Measurements from ENCODE around the gene DVL2.

The DVL2 gene

DNA sequence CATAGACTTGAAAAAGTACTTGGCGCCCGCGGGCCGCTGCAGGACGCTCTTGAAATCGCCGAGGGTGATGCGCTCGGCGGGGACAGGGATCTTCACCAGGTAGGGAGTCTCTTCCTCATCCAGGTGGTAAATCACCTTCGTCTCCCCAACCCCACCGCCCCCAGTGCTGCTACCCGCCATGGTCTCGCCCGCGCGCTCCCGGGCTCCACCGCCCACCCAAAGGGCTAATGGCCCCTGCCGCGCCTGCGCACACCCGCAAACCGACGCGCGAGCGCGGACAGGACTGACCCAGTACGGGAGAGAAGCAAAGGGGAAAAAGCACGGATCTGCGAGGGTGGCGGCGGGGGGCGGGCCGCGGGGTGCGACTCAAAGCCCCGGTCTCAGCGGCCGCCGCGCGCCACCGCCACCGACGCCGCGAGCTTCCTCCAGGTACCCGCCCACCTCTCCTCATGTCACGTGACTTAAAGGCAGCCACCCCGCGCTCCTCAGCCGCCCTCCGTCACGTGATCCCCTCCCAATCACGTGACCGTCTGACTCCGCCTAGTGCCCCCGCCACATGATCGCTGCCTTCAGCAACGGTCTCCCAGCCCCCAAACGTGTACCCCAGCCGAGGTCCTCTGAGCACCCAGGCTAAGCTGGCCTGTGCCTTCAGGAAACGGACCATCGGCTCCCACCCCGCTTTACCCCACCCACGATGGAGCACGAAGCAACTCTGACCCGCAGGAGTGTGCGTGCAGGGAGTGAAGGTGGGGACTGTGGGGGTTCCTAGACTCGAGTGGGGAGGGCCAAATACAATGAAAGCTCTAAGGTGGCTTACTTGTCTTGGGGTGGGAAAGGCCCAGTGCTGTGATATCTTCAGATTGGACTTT is at the start of gene DVL2 (continued):
- TF ChIP-seq, protein P1, sequence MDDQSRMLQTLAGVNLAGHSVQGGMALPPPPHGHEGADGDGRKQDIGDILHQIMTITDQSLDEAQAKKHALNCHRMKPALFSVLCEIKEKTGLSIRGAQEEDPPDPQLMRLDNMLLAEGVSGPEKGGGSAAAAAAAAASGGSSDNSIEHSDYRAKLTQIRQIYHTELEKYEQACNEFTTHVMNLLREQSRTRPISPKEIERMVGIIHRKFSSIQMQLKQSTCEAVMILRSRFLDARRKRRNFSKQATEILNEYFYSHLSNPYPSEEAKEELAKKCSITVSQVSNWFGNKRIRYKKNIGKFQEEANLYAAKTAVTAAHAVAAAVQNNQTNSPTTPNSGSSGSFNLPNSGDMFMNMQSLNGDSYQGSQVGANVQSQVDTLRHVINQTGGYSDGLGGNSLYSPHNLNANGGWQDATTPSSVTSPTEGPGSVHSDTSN (CRISPR knock-in tag; IDR thresholded peaks at IDR 0.05): peak; percentile 63; the same call in 1 of the 2 replicates
- TF ChIP-seq ZNF768 (tag by site-specific recombination; IDR thresholded peaks at IDR 0.05) (no peak), ZNF157 (tag by site-specific recombination; IDR thresholded peaks at IDR 0.05) (peak; percentile 62; the same call in 1 of the 2 replicates), ZNF133 (tag by site-specific recombination; IDR thresholded peaks at IDR 0.05) (no peak), YY2 (tag by site-specific recombination; IDR thresholded peaks at IDR 0.05) (peak; percentile 56; the same call in 1 of the 2 replicates), HOXD13 (CRISPR knock-in tag; IDR thresholded peaks at IDR 0.05; ENCODE audit: borderline replicate concordance) (no peak), RBAK (tag by site-specific recombination; IDR thresholded peaks at IDR 0.05) (peak; percentile 64; the same call in 1 of the 2 replicates), ZNF560 (tag by site-specific recombination; IDR thresholded peaks at IDR 0.05; ENCODE audit: borderline replicate concordance) (no peak), ZFP37 (tag by site-specific recombination; IDR thresholded peaks at IDR 0.05) (peak; percentile 72; the same call in 1 of the 2 replicates), ZNF184 (tag by site-specific recombination; IDR thresholded peaks at IDR 0.05) (0 out of 2 replicates have a peak, but pooled peaks have one; percentile 24), ZBTB6 (tag by site-specific recombination; IDR thresholded peaks at IDR 0.05) (peak; percentile 74; the same call in 1 of the 2 replicates), ZNF555 (tag by site-specific recombination; conservative IDR thresholded peaks at IDR 0.05) (no peak), ZNF2 (tag by site-specific recombination; IDR thresholded peaks at IDR 0.05) (peak; percentile 73; the same call in 1 of the 2 replicates), ZNF362 (tag by site-specific recombination; IDR thresholded peaks at IDR 0.05) (no peak), ZNF664 (tag by site-specific recombination; IDR thresholded peaks at IDR 0.05) (0 out of 2 replicates have a peak, but pooled peaks have one; percentile 31), ZNF221 (tag by site-specific recombination; IDR thresholded peaks at IDR 0.05; ENCODE audit: borderline replicate concordance) (peak; percentile 91; the same call in 1 of the 2 replicates), ZNF658 (tag by site-specific recombination; IDR thresholded peaks at IDR 0.05) (peak; percentile 92; the same call in 1 of the 2 replicates), ZNF148 (tag by site-specific recombination; IDR thresholded peaks at IDR 0.05; ENCODE audit: borderline replicate concordance) (peak; percentile 59; the same call in 1 of the 2 replicates), GLI2 (tag by site-specific recombination; IDR thresholded peaks at IDR 0.05; ENCODE audit: borderline replicate concordance, low read depth) (no peak), ZNF10 (tag by site-specific recombination; IDR thresholded peaks at IDR 0.05) (peak; percentile 38; the same call in 1 of the 2 replicates), ZSCAN4 (tag by site-specific recombination; IDR thresholded peaks at IDR 0.05) (peak; percentile 39; the same call in 1 of the 2 replicates)
- TF ChIP-seq, protein P2, sequence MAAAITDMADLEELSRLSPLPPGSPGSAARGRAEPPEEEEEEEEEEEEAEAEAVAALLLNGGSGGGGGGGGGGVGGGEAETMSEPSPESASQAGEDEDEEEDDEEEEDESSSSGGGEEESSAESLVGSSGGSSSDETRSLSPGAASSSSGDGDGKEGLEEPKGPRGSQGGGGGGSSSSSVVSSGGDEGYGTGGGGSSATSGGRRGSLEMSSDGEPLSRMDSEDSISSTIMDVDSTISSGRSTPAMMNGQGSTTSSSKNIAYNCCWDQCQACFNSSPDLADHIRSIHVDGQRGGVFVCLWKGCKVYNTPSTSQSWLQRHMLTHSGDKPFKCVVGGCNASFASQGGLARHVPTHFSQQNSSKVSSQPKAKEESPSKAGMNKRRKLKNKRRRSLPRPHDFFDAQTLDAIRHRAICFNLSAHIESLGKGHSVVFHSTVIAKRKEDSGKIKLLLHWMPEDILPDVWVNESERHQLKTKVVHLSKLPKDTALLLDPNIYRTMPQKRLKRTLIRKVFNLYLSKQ (tag by site-specific recombination; IDR thresholded peaks at IDR 0.05; ENCODE audit: borderline replicate concordance): peak; percentile 38; the same call in 1 of the 2 replicates
- TF ChIP-seq, protein P3, sequence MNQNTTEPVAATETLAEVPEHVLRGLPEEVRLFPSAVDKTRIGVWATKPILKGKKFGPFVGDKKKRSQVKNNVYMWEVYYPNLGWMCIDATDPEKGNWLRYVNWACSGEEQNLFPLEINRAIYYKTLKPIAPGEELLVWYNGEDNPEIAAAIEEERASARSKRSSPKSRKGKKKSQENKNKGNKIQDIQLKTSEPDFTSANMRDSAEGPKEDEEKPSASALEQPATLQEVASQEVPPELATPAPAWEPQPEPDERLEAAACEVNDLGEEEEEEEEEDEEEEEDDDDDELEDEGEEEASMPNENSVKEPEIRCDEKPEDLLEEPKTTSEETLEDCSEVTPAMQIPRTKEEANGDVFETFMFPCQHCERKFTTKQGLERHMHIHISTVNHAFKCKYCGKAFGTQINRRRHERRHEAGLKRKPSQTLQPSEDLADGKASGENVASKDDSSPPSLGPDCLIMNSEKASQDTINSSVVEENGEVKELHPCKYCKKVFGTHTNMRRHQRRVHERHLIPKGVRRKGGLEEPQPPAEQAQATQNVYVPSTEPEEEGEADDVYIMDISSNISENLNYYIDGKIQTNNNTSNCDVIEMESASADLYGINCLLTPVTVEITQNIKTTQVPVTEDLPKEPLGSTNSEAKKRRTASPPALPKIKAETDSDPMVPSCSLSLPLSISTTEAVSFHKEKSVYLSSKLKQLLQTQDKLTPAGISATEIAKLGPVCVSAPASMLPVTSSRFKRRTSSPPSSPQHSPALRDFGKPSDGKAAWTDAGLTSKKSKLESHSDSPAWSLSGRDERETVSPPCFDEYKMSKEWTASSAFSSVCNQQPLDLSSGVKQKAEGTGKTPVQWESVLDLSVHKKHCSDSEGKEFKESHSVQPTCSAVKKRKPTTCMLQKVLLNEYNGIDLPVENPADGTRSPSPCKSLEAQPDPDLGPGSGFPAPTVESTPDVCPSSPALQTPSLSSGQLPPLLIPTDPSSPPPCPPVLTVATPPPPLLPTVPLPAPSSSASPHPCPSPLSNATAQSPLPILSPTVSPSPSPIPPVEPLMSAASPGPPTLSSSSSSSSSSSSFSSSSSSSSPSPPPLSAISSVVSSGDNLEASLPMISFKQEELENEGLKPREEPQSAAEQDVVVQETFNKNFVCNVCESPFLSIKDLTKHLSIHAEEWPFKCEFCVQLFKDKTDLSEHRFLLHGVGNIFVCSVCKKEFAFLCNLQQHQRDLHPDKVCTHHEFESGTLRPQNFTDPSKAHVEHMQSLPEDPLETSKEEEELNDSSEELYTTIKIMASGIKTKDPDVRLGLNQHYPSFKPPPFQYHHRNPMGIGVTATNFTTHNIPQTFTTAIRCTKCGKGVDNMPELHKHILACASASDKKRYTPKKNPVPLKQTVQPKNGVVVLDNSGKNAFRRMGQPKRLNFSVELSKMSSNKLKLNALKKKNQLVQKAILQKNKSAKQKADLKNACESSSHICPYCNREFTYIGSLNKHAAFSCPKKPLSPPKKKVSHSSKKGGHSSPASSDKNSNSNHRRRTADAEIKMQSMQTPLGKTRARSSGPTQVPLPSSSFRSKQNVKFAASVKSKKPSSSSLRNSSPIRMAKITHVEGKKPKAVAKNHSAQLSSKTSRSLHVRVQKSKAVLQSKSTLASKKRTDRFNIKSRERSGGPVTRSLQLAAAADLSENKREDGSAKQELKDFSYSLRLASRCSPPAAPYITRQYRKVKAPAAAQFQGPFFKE (tag by site-specific recombination; IDR thresholded peaks at IDR 0.05; ENCODE audit: borderline replicate concordance): no peak

Data from HEK293 (cell line).